ENCODE data around the gene CHTF8.

CHTF8 gene

DNA sequence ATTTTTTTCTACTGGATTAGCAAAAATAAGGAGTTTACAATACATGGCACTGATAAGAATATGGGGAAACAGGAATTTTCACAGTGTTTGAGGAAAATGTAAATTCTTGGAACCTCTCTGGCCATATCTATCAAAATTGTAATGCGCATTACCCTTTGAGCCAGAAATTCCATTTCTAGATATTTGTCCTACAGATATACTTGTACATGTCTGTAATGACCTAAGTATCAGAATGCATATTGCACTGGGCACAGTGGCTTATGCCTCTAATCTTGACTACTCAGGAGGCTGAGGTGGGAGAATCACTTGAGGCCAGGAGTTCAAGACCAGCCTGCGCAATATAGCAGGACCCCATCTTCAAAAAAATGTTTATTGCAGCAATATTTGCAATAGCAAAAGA, 52.7 kb downstream of the CHTF8 start:
- ATAC-seq (replicated peaks) (no peak), DNase-seq (no peak)
- Mint-ChIP-seq H3K9me3 (no peaks in the 10 kb centered on the region), H3K36me3 (ENCODE audit: insufficient read depth) (peaks cover 8% of the 10 kb centered on the region), H3K27me3 (no peaks in the 10 kb centered on the region), H3K27ac (no peak overlapping the region), H3K4me1 (ENCODE audit: low read depth in 2 of 2) (no peaks in the 10 kb centered on the region), H3K4me3 (no peak overlapping the region)

DNA sequence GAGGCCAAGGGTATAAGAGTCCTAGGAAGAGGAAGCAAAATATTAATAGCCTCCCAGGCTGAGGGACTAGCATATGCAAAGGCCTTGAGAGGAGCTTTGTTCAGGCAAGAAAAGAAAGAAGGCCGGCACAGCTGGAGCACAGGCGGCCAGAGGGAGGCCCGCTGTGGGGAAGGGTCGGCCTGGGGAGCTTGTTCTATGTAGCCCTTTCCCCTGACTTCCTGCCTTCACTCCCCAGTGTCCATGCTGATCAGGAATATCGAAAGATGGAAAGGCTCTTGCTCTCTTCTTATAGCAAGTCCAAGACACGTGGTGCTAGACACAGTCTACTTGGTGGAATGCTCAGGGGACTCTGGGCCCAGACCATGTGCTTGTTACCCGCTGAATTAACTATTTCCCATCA, 54.3 kb downstream of the CHTF8 start:
- H3K4me1 Mint-ChIP-seq (ENCODE audit: low read depth in 2 of 2): no peaks in the 10 kb centered on the region
- DNase-seq (no peak), ATAC-seq (replicated peaks) (no peak)
- H3K36me3 Mint-ChIP-seq (ENCODE audit: insufficient read depth): peaks cover 5% of the 10 kb centered on the region
- no peak overlapping the region for H3K4me3 Mint-ChIP-seq
- no peaks in the 10 kb centered on the region for H3K9me3 Mint-ChIP-seq
- H3K27me3 Mint-ChIP-seq: no peaks in the 10 kb centered on the region
- no peak overlapping the region for H3K27ac Mint-ChIP-seq

DNA sequence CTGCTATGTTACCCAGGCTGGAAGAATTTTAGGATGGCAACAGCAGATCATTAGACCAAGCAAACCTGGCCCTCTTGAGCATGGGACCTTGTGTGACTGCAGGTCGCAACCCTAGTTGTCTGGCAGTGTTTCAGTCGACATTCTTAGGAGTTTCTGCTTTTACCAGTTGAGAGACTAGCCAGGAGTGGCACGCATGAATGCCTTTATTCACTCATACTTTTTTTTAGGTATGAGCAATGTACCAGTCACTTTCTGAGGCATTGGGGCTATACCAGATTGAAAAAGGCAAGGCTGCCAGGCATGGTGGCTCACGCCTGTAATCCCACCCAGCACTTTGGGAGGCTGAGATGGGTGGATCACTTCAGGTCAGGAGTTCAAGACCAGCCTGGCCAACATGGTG, 55.1 kb downstream of the CHTF8 start:
- Mint-ChIP-seq H3K27me3 (no peaks in the 10 kb centered on the region), H3K27ac (no peak overlapping the region), H3K36me3 (ENCODE audit: insufficient read depth) (peaks cover 5% of the 10 kb centered on the region), H3K4me1 (ENCODE audit: low read depth in 2 of 2) (no peaks in the 10 kb centered on the region), H3K4me3 (no peak overlapping the region), H3K9me3 (no peaks in the 10 kb centered on the region)
- ATAC-seq (replicated peaks) (no peak), DNase-seq (no peak)

DNA sequence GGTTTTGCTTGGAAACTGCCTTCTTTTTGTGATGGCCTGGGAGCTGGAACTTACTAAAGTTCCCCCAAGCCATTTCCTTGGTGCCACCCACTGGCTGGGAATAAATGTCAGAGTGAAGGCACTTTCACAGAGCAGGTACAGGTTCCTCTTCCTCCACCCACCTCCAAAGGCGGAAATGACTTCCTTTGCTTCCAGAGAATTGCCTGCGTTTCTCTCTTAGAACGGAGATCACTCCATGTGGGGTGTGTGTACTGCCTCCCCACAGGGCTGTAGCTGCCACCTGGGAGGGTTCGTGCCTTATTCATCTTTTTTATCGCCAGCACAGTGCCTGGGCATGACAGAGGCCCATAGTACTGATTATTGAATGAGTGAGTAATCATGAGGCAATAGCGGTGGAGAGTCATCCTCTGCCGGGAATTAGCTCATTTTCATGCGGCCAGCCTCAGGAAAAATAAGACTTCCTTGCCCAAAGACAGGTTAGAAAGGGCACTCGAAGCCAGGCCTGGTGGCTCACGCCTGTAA, 59.1 kb downstream of the CHTF8 start:
- no peak for ATAC-seq (replicated peaks)
- DNase-seq: no peak
- Mint-ChIP-seq H3K36me3 (ENCODE audit: insufficient read depth) (peaks cover 12% of the 10 kb centered on the region), H3K27ac (no peak overlapping the region), H3K4me3 (no peak overlapping the region), H3K27me3 (no peaks in the 10 kb centered on the region), H3K4me1 (ENCODE audit: low read depth in 2 of 2) (no peaks in the 10 kb centered on the region), H3K9me3 (no peaks in the 10 kb centered on the region)

DNA sequence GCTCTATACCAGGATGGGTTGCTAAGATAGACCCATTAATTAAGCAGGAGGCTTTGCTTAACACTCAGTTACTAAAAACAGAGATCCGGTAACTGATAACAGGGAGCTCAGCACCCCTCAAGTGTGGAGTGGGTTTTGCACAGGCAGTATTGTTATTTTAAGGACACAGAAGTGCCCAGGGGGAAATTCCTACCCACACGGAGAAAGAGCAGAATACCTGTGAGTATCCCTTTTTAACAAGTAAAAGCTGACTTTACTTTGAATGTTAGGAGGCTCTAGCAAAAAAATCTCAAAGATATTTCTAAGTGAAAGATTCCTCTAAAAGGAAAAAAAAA, 59.8 kb downstream of the CHTF8 start:
- H3K36me3 Mint-ChIP-seq (ENCODE audit: insufficient read depth): peaks cover 12% of the 10 kb centered on the region
- no peaks in the 10 kb centered on the region for H3K4me1 Mint-ChIP-seq (ENCODE audit: low read depth in 2 of 2)
- no peak overlapping the region for H3K4me3 Mint-ChIP-seq
- no peaks in the 10 kb centered on the region for H3K9me3 Mint-ChIP-seq
- no peaks in the 10 kb centered on the region for H3K27me3 Mint-ChIP-seq
- DNase-seq: no peak
- no peak overlapping the region for H3K27ac Mint-ChIP-seq
- ATAC-seq (replicated peaks): no peak

DNA sequence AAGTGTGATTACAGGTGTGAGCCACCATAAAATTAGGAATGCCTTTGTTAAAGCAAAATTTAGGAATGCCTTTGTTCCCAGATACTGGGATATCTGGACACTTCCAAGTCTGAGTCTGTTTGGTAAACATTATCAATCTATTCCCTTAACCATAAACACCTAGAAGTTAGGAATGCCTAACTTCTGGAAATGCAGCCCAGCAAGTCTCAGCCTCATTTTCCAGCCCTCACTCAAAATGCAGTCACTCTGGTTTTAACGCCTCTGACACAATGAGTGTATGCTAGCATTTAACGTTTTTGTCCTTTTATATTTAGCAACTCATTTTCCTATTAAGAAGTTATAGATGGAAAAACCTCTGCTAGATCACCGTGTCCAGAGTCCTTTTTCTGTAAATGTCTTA, 61.4 kb downstream of the CHTF8 start:
- H3K4me1 Mint-ChIP-seq (ENCODE audit: low read depth in 2 of 2): no peaks in the 10 kb centered on the region
- no peaks in the 10 kb centered on the region for H3K27me3 Mint-ChIP-seq
- no peak overlapping the region for H3K27ac Mint-ChIP-seq
- no peak for ATAC-seq (replicated peaks)
- H3K4me3 Mint-ChIP-seq: no peak overlapping the region
- peaks cover 13% of the 10 kb centered on the region for H3K36me3 Mint-ChIP-seq (ENCODE audit: insufficient read depth)
- DNase-seq: no peak
- H3K9me3 Mint-ChIP-seq: no peaks in the 10 kb centered on the region

DNA sequence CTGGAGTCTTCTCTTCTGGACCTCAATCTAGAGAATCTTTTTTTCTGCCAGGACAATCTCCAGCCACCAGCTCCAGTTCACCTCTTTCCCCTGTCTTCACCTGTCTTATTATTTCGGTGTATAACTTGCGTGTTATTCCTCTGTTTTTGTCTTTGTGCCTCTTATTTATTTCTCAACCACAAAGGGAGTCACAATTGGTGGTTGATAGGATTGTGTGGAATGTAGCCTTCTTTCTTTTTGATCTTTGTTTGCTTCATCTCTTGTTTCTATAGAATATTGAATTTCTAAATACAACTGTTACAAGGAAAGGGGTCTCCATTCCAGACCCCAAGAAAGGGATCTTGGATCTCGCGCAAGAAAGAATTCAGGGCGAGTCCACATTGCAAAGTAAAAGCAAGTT, 62.9 kb downstream of the CHTF8 start:
- no peak overlapping the region for H3K4me3 Mint-ChIP-seq
- H3K36me3 Mint-ChIP-seq (ENCODE audit: insufficient read depth): peaks cover 11% of the 10 kb centered on the region
- H3K4me1 Mint-ChIP-seq (ENCODE audit: low read depth in 2 of 2): no peaks in the 10 kb centered on the region
- no peaks in the 10 kb centered on the region for H3K9me3 Mint-ChIP-seq
- no peak for ATAC-seq (replicated peaks)
- H3K27me3 Mint-ChIP-seq: no peaks in the 10 kb centered on the region
- DNase-seq: no peak
- no peak overlapping the region for H3K27ac Mint-ChIP-seq

Data from effector memory CD8-positive, alpha-beta T cell (primary cell).